Stimulated activated CD4-positive, alpha-beta T cell treated with anti-CD3 and anti-CD28 coated beads, Interleukin-1b, Interleukin-23, amount 100 ng/mL, for 4 hours (primary cell): ENCODE measurements around the gene HDAC4.

ENCODE experiments used
- DNase-seq, 2 donors: peaks; one replicate each; pipeline ENCODE4 v3.0.0-alpha.2; 2020; ENCODE audit warnings: low read depth in 2 of 2

The HDAC4 gene

DNA sequence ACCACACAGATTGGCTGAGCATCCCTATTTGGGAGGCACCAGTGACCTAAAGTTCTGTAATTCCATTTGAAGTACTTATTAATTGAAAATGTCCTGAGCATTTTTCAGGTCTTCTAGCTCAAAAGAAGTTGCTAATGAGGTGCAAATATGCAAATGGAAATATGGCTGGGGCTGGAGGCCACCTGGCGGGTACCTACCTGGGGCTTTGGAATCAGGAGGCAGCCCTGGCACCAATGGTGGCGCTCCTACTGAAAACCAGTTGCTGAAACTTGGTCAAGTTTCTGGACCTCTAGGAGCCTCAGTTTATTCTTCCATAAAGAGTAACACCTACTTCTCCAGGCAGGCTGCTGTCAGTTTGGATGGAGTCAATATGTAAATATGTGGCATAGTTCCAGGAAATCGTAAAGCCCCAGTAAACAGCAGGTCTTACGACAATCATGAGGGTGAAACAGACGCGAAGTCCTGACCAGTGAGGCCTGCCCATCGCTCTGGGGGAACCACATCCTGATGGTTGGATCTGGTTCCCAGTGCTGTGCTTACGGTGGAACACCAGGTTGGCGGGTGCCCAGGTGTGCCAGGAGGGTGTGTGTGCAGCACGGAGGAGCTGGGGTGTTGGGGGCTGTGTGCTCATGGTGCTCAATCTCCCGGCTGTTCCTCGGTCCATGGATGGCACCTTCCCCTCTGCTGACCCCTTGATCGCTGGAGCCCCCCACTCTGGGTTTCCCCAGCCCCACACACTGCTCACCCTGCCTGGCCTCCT lies 366.8 kb downstream of the HDAC4 start:
- no peak for DNase-seq

DNA sequence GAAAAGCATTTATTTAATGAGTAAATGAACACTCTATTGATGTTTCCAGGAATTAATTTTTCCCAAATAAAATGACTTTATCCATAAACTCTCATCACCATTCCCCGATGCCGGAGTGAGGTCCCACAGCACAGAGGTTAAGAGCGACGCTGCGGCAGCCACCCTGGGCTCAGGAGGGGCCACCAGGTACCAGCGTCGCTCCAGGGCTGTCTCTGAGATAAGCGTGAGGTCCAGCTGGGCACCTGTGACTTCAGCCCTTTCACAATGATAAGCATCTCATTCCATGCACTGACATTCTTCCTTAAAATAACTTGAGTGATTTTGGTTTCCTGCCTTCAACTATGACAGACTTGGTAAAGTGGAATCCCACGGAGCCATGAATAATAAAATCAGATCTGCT lies 370.9 kb downstream of the HDAC4 start:
- no peak for DNase-seq

DNA sequence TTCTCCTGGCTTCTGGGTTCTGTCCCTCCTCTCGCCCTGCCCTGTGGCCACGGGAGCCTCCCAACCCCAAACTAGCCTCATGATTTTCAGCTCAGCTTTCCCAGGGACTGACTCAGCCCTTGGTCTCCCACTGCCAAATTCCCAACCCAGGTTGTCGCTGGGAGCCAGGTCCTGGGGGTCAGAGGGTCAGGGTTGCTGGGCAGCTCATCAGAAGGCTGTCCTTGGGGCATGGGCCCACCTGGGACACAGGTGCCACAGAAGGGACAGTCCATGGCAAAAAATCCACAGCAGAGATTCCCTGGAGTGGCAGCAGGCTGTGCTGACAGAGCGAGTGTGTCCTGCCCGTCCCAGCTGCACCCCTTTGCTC lies 372.6 kb downstream of the HDAC4 start:
- DNase-seq = no peak

DNA sequence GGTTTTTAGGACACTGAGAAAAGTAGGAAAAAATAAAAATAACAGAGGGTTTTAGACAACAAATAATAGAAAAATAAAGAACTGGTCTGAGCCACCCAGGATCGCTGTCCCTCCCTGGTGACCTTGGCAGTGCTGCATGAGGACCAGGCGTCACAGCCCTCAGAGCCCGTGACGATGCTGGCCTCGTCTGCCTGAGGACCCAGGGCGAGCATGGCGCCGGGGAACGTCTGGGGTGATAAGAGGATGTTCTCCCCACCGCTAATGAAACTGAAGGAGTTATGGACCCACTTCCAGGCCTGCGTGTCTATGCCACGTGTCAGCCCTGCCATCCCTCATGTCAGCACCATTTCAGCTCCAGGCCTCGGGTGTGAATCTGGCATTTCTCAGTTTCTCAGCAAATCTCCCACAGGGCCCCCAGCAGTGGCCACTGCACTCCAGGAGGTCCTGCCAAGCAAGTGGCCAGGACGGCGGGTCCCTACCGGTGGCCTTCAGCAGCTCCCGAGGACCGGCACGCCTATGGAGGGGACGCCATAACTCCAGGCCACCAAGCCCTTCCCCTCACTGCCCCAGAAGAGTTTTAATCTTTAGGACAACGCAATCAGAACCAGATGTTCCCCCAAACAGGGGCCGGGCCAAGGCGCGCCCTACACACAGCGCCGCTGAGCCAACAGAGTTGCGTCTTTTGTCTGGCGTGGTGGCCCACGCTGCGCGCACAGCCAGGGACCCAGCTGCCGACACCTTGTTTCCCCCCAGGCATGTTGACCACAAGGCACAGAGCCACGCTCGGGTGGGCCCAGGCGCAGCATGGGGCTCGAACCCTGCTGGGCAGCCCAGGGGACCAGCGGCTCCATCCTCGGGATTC lies 373.2 kb downstream of the HDAC4 start:
- no peak for DNase-seq

DNA sequence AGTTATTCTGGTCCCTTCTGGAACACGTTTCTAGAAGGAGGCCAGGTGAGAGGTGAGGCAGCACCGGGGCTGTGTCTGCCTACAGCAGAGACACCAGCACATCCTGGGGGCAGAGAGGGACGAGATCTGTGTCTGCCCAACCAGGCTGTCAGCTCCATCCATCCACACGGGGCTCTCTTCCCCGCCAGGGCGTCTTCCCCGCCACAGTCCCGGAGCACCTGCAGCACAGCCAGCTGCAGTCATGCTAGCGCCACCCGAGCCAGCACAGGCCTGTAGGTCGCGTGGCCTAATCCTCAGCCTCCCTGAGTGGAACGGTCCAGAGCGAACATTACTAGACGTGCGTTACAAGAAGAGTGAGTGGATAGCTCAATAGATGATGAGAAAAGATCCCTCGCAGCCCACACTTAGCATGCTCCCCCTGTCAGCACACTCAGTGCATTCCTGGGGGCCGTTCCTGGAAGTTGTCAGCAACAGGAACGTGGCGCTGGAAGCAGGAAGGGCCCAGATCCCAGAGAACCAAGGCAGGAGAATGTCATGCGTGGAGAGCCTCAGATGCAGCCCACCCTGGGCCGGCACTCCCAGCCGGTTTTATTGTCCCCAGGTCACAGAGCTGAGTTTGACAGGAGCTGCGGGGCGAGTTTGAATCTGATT lies 374.0 kb downstream of the HDAC4 start:
- DNase-seq = no peak

DNA sequence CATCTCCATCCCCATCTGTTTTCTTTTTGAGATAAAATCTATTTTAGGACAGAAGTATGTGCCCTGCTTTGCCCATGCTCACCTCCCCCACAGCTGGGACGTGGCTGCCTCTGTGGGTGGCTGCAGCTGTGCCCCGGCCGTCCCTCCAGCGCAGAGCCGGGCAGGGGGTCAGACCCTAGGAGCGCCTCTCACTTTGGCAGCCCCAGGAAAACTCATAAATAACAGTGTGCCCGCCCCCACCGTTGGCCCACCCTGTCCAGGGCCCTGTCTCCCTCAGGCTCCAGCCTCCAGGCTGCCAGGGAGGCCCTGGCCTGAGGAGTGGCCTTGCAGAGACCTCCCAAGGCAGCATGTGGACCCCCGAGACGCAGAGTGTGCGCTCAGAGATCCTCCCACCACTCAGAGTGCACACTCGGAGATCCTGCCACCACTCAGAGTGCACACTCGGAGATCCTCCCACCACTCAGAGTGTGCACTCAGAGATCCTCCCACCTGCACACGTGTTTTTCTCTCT lies 374.8 kb downstream of the HDAC4 start:
- no peak for DNase-seq

DNA sequence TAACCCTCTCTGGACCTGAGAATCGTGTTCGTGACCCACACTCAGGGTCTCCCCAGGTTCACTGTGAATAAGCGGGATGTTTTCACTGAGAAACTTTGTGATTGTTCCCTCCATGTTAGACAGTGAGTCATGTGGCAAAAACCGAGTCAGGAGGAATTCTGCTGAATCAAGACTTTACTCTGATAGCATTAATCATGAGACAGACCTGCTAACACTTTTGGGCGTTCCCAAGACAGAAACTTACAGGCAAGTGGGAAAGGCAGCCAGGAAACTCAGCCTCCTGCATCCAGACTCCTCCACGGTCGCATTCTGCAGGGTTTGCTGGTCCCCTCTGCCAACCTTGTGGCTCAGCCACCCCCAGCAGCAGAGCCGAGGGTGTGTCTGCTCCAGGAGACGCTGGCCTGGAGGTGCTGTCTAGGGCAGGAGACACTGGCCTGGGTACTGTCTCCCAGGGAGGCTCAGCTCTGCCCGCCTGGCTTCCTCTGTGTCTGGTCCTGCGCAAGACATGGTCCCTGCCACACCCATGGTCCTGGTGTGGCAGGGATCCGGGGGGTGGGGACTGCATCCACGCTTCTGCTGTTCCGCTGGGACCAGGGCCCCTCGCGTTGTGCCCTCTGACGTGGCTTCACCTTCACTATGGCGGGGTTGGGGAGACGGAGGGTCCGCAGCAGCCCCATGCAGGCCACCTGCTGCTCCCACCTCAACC lies 375.6 kb downstream of the HDAC4 start:
- DNase-seq = no peak

DNA sequence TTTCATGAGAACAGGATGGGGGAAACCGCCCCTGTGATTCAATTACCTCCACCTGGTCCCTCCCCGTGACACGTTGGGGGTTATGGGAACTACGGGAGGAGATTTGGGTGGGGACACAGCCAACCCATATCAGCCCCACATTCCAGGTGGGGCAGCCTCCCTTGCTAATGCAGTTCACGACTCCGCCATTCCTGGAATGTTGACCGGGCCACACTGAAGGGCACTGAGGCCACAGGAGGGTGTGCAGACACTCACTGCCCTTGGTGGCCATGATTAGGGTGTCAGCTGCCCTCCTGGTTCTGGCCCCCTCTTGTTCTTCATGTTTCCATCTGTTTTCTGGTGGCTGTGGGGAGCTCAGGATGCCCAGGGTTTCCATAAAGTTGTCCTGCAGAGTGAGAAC lies 376.6 kb downstream of the HDAC4 start:
- no peak for DNase-seq

DNA sequence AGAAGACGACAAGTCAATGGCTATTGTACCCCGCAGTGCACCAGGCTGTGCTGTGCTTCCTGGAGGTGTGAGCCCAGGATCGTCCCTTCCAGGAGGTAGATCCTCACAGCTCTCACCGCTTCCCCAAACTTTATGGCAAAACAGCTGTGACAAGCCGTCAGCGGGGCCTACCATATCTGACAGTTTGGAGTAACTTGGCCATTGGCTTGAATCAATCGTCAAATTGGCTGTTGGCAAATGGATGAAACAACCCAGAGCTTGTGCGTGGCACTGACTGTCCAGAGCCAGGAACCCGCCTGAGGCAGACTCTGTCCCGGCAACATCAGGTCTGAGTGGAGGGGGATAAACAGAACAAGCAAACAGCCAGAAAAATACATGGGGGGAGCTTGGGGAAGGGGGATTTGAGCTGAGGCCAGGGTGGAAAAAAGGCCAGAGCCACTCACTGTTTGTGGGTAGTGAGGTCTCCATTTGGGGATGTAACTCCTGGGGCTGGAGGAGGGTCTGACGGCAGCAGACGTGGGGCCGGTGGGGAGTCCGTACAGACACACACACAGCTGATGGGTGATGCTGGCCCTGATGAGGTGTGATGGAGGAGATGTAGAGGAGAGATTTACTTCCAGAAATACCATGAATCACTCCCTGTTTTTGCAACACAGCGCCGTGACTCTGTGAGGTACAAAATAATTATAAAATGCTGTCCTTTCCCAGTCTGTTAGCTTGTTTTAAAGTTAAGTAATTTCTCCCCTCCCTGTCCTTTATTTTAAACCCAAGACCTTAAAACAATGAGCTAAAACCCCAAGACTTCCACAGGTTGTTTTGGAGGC lies 378.2 kb downstream of the HDAC4 start:
- DNase-seq = no peak

DNA sequence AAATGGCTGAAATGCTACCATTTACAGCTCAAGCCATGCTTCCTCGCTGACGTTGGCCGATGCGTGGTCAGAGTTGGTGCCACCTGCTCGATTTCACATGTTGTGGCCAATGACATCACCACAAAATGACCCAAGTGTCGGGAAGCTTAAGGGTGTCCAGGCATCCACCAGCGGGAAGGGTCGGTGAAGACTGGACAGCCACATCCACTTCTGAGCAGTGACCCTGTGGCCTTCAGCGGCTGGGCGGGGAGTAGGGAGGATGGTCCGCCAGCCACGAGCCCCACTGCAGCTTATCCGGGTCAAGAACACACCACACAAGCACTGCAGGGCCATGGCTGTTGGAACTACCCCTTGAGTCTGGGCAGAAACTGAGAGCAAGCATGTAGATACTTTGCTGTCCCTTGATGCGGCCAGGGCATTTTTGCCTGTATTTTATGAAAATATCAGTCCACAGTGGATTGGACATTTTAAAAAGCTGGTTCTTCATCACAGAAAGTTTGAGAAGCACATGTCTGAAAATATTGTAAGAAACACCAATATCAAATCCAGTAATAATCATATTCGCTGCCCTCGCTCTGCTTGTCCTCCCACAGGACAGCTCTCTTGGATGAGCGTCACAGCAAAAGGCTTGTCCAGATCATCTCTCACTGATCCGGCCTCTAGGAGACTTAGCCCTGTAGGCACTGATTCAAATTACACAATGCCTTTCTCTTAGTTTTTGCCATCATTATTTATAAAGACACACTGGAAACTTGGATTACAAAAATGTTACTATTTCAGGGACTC lies 379.0 kb downstream of the HDAC4 start:
- no peak for DNase-seq

DNA sequence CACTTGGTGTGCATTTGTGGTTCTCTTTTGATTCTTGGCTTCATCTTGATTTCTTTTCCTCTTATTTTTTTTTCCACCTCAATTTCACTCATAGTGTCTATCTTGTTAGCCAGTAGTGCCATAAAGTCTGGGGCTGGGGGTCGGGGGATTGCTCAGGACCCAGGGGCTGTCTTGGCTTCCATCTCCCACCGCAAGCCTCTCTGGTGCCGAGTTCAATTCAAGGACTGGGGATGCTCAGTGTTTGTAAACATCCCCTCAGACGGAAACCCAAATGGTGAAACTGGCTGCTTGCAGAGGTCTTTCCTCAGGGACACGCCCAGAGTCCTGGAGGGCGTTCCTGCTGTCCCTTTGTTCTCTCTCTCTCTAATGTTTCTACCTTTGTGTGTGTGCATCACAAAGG lies 379.6 kb downstream of the HDAC4 start:
- DNase-seq = no peak

DNA sequence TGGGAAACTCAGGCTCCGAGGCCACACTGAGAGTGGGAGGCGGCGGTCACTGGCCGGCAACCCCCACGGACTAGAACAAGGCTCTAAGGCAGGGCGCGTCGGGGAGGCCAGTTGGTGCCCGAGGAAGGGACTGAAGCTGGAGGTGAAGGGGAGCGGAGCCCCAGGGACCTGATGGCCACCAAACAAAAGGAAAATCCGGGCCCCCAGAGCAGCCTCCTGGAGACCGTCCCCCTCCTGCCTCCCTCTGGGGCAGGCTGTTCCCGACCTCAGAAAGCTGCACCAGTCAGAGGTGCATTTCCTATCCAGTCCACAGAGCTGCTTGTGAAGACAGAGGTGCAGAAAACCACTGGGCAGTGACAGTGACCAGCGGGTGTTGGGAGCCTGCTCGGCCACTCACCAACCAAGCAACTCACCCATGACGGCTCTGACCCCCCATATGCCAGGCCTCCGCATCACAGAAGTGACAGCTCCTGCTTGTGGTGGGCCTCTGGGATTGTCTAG lies 380.2 kb downstream of the HDAC4 start:
- no peak for DNase-seq

DNA sequence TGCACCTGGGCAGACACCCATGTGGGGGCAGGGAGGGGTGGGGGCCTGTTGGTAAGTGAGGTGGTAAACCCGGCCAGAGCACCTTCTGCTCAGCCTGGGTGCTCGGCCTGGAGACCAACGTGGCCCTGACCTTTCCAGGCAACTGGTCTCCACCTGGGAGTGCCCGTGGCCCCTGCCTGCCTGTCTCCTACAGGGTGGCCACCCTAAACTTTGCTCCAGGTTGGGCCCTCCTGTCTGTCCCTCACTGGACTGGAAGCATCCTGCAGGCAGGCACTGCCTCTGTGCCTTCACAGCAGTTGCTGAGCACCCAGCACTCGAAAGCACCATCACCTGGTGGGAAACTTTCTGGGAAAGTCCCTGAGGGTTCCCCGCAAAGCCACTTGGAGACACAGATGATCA lies 381.6 kb downstream of the HDAC4 start:
- DNase-seq = no peak

DNA sequence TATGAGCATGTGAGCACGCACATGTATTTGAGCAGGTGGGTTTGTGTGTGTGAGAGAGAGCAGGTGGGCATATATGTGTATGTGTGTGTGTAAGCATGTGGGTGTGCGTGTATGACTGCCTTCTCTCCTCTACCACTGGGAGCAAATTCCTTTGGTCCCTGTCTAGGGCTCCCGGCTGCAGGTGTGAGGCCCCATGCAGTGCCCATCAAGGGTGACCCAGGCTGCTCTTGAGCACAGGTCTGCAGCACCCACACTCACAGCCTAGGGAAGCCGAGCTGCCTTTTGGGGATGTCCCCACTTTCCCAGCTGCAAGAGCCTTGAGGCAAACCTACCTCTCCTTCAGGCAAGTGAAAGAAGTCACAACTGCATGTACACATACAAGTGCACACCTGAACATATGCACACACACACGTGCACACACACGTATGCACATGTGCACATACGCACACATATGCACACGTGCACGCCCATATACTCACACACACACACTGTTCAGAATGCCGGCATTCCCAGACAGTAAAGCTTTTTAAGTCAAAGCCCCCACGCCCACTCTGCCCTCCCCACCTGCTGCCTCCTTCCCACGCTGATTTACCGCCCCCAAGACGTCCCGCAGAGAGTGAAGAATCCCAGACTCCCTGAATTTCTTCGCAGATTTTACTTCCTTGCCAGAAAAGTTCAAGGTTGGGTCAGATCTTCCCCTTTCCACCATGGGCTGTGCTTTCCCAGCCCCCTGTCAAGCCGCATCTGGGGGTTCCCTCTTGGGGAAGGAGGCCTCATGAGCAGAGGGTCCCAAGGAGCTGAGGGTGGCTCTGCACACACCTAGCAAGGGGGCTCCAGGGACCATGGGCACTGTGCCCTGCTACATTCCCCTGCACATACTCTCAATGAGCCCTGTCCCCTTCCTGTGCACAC lies 382.3 kb downstream of the HDAC4 start:
- no peak for DNase-seq

DNA sequence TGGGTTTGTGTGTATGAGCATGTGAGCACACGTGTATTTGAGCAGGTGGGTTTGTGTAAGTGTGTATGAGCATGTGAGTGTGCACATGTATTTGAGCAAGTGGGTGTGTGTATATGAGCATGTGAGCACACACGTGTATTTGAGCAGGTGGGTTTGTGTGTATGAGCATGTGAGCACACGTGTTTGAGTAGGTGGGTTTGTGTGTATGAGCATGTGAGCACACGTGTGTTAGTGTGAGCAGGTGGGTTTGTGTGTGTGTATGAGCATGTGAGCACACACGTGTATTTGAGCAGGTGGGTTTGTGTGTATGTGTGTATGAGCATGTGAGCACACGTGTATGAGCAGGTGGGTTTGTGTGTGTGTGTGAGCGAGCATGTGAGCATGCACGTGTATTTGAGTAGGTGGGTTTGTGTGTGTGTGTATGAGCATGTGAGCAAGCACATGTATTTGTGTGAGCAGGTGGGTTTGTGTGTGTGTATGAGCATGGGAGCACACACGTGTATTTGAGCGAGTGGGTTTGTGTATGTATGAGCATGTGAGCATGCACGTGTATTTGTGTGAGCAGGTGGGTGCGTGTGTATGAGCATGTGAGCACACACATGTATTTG lies 383.2 kb downstream of the HDAC4 start:
- DNase-seq = no peak

DNA sequence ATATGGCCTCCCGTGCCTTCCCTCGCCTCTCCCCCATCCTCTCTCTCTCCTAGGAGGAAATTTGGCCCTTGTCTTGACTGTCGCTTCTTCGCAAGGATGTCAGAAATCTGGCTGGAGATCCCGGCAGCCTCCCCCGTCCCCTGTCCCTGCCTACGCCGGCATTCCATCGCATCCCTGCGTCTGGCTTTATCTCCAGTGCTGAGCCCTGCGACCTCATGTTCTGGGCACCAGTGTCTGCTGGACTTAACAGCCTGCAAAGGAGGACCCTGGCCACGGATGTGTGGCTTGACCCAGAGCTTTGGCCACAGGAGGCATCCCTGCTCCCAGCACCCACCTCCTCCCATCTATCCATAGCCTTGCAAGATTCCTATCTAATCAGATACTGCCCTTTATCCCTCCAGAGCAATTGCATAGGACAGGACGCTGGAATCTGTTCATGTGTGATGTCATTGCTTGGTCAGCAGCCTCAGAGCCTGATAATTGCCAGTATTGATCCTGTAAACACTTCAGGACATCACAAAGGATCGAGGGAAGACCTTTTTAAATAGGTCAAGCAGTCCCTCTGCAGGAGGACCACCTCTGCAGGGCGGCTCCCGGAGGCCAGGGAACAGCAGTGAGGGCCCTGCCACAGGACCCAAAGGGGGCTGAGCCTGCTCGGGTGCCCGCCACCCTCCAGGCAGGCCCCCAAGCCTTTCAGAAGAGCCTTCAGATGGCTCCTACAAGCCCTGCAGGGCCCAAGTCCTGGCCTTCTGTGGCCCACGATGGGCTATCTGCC lies 384.7 kb downstream of the HDAC4 start:
- no peak for DNase-seq

DNA sequence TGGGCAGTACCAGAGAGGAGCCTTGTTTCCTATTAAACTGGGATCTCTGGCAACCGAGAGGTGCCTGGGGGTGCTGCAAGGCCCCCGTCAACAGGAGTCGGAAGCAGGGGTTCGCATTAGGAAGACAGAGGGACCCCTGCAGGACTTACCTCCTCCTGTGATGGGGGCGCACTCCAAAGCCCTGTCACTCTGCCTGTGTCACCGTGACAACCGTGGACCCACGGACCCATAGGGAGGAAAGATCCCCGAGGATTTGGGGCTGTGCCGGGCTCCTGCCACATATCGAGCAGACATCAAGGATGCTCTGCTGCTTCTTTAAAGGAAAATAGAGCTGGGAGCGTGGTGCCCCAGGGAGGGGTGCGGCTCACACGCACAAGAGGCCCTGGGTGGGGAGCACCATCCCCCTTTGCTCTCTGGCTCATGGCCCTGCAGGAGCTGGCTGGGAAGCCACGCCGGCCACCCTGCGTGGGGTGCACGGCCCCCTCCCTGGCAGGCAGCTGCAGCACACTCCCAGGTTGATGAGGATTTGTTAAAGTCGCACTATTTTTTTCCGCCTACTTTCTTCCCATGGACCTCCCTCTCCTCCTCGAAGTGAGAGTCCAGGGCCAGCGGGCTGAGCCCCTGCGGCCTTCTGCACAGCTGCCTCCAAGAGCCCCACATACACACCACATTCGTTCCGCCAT lies 385.5 kb downstream of the HDAC4 start:
- no peak for DNase-seq
